Measurements from ENCODE around the gene GFER.
"Not testable (repeated sequence)": the region's sequence is repeated elsewhere in the genome, so short reads cannot be mapped to it uniquely, and the experiment has no call there.

GFER gene

DNA sequence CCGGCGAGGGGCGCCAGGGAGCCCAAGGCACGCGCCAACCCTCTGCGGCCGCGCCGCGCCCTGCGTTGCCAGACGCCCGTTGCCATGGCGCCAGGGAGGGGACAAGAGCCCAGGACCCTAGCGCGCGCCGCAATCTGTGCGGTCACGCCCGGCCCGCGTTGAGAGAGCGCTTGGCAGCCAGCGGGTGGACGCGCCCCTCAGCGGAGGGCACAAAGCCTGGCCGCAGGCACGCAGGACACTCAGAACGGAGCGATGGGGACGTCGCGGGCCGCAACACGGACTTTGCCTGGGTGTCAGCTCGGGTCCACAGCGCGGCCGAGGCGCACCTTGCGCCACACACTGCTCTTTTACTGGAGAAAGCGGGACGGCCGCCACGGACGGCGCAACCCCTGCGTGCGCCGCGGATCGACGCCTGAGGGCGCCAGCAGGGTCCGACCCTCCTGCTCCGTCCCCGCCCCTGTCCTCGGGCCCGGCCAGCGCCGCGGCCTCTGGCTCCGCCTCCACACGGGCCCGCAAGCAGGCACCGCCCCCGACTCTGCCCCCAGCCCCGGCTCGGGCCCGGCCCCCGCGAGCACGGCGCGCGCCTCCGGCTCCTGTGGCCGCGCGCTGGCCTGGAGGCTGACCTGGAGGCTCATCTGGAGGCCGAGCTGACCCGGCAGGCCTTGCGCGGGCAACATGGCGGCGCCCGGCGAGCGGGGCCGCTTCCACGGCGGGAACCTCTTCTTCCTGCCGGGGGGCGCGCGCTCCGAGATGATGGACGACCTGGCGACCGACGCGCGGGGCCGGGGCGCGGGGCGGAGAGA, at the start of gene GFER:
Gene GFER, plus strand, starts transcription at position 650 of the 803 bp plus-strand sequence. Its CDS starts 26 bp downstream, at position 676.
- no peak for DNase-seq (ENCODE audit: low read depth, low spot score)

DNA sequence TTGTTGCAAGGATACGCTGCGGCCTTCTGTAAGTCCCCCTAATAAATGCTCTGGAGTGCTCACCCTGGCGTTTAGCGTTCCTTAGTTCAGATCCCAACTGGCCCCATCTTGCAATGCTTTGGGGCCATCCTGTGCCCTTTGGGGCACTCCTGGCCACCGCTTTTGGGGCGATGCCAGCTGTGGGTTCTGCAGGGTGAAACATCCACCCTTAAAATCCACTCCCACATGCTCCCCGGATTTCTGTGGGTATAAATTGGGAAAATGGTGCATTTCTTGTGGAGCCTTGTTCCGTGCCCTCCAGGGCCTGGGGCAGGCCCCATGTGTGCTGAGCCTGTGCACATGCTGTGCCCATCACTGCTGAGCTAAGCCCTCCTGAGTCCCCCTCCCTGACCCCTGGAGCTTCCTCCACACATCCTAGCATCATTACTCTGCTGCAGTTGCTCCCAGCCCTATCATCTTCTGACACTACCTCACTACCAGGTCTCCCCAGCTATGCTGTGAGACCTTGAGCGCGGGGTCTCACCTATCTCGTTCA, 47.0 kb upstream of the GFER start:
- DNase-seq (ENCODE audit: low read depth, low spot score): no peak

DNA sequence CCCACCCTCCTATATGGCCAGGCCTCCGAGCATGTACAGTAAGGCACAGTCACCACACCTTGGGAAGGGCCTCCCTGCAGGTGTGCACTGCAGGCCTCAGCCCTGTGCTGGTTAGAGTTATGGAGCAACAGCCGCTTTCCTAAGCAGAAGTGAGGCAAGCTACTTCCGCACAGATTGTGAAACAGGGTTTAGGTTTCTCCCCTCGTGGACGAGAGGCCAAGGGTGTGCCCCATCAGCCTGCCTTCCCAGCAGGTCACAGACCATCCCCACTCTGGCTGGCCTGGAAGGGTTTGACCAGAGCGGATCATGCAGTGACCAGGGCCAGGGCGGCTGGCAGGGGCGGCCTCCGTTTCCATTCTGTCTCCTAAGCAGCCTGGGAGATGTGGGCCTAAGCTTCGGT, 45.7 kb upstream of the GFER start:
- DNase-seq (ENCODE audit: low read depth, low spot score): no peak

DNA sequence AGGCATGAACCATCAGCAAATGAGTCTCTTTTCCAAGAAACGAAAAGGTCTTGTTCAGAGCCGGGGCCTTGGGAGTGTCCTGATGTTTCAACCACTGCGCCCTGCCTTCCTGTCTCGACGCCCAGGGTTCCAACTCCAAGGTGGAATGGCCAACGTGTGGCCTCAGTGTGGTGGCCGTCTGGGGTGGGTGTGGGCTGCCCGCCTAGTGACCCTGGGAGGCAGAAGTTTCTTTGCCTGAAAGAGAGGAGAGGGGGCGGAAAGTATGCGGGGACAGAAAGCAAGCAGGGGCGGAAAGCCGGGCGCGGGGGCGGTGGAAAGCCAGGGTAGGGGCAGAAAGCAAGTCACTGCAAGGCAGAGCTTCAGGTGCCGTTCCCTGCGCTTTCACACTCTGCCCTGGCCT, 45.1 kb upstream of the GFER start:
- no peak for DNase-seq (ENCODE audit: low read depth, low spot score)

DNA sequence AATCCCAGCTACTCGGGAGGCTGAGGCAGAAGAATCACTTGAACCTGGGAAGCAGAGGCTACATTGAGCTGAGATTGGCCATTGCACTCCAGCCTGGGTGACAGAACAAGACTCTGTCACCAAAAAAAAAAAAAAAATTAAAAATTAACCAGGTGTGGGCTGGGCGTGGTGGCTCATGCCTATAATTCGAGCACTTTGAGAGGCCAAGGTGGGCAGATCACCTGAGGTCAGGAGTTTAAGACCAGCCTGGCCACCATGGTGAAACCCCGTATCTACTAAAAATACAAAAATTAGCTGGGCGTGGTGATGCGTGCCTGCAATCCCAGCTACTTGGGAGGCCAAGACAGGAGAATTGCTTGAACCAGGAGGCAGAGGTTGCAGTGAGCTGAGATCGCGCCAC, 44.2 kb upstream of the GFER start:
- DNase-seq (ENCODE audit: low read depth, low spot score): not testable (repeated sequence)

DNA sequence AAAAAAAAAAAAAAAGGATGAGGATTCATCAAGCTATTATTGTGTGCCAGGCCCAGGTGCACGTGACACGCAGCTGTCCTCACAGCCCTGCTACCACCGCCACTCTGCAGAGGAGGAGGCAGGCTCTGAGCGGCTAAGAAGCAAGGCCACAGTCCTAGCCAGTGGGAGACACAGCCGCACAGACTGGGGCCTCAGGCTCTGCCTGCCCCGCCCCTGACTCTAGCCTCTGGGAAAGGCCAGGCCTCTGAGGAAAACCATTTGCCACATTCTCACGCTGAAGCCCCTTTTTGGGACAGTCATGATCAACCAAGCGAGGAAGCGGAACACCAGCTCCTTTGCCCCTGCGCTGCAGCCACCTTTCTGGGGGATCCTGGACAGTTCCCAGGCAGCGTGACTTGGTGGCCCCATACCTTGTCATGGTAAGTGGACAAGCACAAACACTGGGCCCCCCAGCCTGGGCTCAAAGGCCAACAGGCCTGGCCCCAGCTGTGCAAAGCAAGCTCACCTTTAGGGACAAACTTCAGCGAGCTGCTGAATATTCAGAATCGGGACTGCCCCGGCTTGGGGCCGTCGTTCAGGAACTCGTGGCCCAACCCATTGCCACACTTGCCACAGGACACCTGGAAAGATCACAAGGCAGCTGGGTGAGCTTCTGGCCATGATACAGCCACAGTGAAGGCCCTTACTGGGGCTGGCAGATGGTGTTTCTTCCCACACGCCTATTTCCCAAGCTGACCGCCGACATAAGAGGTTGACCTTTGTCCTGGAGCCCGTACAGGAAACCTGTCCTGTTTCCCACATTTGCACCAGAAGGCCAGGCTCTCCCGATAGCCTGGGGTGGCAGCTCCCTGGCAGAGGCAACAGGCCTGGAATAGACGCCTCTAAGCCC, 43.5 kb upstream of the GFER start:
- no peak for DNase-seq (ENCODE audit: low read depth, low spot score)

DNA sequence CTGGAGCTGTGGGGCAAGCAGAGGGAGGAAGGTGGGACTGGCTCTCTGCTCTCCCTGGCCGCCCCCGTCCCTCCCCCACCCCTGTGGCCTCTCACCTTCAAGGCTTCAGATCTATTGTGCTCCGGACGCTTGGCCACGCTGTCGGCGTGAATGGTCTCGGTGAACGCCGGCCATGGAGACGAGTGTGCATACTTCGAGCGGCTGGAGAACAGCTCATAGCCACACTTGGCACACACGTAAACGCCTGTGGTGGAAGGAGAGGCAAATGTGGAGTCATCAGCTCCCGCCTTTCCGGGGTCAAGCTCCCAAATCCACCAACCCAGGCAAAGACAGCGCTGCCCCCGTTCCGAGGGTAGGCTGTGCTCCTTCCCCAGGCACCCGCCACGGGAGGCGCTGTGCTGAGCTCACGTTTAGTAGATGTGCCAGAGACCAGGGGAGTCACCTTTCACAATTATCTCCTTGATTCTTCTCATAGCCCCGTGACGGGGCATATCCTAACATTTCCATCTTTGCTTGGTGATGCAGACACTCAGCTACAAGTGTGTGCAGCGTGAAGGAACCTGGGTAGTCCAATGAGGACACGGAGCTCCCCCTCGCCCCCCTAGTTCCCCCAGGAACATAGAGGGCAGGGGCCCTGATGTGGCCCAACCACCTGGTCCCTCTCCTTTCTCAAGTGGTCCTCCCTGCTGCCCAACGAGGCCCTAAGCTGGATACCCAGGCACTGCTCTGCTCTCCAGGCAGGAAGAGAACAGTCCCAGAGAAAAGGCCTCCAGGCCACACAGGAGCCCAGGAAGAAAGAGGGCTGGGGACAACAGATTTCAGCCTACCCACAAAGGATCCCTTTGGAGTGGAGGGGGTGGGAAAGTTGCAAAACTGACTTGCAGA, 42.6 kb upstream of the GFER start:
- no peak for DNase-seq (ENCODE audit: low read depth, low spot score)

DNA sequence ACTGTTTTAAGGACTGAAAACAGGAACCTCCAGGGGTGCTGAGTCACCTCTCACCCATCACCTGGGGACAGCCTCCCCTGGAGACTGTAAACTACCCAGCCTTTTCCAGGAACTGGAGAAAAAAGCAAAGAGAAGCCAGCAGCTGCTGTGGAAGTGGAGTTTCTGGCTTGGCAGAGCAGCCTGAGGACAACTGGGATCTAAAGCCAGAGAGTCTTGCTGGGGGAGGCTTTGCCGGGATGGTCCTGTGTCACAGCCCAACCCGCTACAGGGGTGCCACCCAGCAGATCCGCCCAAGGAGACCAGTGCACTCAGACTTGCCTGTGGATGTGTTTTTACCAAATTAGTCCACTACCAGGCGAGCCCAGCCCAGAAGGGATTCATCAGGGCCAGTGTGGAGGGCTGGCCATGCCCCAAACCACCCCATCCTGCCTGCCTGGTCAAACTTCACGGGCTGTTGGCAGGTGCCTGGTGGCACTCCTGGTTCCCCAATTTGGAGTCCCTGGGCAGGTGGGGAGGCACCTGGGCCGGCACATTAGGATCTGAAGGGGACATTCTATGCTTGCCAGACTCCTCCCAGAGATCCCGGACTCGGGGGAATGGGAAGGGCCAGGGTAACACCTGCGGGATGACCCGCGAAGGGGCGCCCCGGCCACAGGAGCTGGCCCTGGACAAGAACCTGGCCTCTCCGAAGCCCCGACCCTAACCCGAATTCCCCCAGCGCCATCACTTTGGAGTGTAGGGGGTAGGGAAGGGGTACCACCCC, 41.8 kb upstream of the GFER start:
- no peak for DNase-seq (ENCODE audit: low read depth, low spot score)

DNA sequence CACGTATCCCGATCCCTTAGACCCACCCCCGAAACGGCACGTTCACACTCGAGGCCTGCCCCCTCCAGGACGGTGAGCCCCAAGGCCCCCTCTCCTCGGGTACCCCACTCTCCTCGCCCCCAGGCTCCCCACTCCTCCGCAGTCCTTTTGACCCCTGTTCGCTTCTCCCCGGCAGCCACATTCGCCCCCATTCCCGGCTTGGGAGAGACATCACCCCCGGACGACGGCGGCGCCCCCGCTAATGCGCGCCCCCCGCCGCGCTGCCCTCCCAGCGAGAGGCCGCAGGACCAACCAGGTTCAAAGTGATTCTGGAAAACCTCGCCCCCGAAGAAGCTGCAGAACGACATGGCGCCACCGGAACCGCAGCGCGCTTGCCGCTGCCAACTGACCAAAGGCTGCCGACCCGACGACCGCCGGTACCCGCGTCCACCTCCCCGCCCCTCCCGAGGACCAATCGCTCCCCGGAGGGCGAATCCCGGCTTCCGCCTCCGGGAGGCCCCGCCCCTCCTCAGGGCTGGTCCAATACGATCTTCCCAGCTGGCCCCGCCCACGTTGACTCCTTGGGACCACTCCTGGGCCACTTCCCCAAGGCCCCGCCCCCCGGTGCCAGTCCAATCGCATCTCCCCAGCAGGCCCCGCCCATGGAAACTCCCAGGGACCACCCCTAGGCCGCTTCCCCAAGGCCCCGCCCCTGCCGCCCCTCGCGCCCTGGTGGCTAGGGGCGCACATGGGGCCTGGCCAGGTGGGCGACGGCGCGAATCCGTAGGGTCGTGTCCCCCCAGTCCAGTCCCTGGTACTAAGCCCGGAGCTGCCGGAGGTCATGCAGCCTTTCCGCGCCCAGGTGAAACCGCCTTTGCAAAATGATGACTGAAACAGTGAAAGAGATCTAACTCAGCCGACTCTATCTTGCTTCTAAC, 40.9 kb upstream of the GFER start, which contains the start of gene MSRB1:
Gene MSRB1, minus strand, starts transcription at position 390 of the 917 bp plus-strand sequence. Its CDS starts 43 bp downstream, at position 347.
- DNase-seq (ENCODE audit: low read depth, low spot score): peak; percentile 90

DNA sequence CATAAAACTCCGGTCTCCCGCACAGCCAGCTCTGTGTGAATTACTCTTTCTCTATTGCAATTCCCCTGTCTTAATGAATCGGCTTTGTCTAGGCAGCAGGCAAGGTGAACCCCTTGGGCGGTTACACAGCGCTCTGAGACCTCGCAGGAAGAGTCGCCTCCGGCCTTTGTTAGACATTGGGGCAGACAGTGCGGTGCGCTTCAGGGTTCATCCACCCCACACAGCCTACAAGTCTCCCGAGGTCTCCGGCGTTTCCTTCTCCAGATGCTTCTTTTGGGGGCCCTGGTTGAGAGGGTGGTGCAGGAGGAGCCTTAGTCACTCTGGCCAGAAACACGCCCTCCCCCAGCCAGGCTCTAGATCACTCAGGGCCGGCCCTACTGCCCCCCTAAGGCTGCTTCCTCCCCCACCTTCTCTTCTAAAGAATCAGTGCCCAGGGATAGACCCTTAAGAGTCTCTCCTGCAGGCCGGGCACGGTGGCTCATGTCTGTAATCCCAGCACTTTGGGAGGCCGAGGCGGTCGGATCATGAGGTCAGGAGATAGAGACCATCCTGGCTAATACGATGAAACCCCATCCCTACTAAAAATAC, 39.3 kb upstream of the GFER start:
- DNase-seq (ENCODE audit: low read depth, low spot score): no peak

DNA sequence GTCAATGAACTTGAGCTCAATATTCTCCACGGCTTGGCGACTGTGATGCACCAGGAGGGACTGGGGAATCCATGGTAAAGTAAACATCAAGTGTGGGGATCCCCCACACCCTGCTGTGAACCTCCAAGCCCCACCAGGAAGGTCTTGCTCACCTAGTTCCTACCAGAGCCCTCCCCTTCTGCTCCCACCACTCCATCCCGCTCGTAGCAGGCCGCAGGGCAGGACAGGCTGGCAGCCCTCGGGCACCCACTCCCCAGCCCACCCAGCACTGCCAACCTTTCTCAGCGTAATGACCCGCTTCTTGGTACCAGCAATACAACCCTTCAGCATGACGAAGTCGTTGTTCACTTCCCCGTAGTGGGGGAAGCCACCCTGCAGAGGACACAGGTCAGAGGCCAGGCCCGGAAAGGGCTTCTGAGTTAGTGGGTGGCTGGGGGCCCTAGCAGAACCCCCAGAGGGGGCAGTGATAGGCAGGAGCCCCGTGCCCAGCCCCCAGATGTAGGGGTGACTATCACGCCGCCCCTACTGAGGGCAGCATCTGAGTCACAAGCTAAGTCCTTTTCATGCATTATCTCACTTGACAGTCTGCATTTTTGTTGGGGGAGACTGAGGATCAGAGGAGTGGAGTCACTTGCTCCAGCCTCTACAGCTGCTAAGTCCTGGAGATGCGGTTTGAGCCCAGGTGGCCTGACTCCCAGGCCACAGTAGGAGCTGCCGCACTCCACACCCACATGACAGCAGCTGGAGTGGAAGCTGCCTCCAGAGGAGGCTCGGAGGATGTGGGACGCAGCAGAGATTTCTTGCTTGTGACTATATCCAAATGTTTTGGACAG, 38.2 kb upstream of the GFER start:
- DNase-seq (ENCODE audit: low read depth, low spot score): no peak

DNA sequence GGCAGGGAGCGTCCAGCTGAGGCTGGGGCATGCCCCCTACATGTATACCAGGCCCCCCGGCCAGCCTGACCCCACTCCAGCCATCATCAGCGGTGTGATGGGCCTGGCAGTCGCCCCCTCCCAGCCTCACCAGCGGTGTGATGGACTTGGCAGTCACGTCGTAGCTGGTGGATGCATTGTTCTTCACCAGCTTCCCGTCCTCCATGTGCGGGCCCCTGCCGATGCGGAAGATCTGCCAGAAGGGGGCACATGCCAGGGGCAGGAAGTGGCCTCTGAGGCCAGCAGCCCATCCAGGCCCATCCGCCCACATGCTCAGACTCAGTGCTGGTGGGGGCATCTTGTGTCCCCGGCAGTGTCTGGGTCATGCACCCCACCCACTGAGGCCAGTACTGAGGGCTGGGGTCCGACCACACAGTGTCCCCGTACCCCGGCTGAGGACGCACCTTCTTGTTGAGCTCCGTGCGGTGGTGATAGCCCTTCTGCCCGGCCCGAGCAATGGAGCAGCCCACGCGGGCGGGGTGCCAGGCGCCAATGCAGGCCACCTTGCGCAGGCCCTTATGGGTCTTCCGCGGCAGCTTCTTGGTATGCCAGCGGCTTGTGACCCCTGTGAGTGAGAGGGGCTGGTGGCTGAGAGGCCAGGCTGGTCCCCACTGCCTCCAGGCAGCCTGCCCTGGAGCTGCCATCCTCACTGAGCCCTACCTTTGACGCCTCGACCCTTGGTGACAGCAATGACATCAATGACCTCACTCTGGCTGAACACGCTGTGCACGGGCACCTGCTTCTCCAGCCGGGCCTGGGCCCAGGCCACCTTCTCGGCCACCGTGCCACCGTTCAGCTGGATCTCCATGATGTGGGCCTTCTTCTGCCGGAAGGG, 37.3 kb upstream of the GFER start:
- no peak for DNase-seq (ENCODE audit: low read depth, low spot score)

DNA sequence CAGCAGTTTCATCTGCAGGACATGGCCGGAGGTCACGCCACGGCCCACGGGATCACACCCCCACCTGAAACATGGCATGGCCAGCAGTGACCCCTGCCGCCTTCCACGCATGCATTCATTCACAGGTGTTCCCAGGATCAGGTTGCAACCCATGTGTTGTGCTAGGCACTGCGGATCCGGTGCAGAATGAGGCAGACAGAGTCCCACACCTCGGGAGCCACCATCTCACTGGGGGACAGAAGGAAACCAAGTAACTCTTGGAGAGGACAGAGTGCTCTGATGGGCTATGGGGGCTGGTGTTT, 36.7 kb upstream of the GFER start:
- DNase-seq (ENCODE audit: low read depth, low spot score): no peak

DNA sequence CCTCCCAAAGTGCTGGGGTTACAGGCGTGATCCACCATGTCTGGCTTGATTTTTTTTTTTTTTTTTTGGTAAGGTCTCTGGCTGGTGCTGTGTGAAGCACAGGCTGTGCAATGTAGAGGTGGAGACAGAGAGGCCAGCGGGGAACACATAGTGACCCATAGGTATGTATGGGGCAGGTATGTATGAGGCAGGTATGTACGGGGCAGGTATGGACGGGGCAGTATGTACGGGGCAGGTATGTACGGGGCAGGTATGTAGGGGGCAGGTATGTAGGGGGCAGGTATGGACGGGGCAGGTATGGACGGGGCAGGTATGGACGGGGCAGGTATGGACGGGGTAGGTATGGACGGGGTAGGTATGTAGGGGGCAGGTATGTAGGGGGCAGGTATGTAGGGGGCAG, 34.5 kb upstream of the GFER start:
- no peak for DNase-seq (ENCODE audit: low read depth, low spot score)

DNA sequence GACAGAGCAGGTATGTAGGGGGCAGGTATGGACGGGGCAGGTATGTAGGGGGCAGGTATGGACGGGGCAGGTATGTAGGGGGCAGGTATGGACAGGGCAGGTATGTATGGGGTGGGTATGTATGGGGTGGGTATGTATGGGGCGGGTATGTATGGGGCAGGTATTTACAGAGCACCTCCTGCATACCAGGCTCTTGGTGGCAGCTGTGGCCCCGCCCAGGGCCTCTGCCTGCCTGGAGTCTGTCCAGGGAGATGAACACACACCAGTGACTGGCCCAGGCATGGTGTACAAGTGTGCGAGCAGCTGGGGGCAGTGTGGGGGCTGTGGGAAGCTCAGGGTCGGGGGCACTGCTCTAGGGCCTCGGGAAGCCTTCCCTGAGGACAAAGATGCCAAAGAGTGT, 33.9 kb upstream of the GFER start:
- no peak for DNase-seq (ENCODE audit: low read depth, low spot score)

DNA sequence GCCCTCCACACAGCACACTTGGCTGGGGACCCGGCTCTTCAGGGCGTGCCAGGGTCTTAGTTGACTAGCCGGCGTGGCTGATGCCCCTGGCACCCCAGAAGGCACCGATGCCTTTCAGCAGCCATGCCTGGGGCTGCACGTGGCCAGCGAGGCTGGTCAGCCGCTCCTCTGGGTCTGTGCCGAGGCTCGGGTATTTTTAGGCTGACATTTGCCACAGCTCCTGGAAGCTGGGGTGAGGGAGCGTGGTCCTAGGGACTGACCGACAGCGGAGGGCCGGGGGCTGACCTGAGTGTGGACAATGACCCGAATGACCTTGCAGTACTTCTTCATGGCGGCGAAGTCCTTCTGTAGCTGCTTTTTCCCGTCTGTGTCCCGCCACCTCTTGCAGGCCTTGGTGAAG, 33.4 kb upstream of the GFER start:
- no peak for DNase-seq (ENCODE audit: low read depth, low spot score)

DNA sequence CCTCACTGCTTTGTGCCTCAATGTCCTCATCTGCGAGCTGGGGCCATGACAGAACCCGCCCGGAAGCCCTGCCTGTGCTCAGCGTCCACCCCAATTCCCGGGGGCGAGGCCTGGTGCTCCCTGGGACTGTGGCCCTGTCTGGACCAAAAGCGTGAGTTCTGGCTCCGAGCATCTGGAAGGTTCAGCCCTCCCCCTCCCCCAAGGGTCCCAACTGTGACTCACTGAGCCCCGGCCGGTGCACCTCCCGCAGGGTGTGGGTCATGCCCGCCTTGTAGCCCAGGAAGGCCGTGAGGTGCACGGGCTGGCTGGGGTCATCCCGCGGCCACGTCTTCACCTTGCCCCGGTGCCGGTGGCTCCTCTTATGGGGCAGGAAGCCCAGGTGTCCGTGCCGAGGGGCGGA, 30.3 kb upstream of the GFER start:
- no peak for DNase-seq (ENCODE audit: low read depth, low spot score)
